ENCODE measurements around the gene ZNF23. TPM values are rescaled to one million over a fixed set of nuclear protein-coding genes. Genes with fewer than 3 reads are reported as not detected.

Gene ZNF23
- total RNA-seq, 1 experiment from 2014 or later = 2.9 TPM

- no peak for DNase-seq (ENCODE audit: low spot score)
Measured at GRCh38 chr16:71426880-71427615, 35.0 kb downstream of the ZNF23 start.

GRCh38 chr16:71426069-71426879 lies 35.8 kb downstream of the ZNF23 start:
- DNase-seq (ENCODE audit: low spot score) = no peak

- no peak for DNase-seq (ENCODE audit: low spot score)
Measured at GRCh38 chr16:71425746-71426068, 36.3 kb downstream of the ZNF23 start.

- DNase-seq (ENCODE audit: low spot score) = no peak
Measured at GRCh38 chr16:71424626-71425025, 37.4 kb downstream of the ZNF23 start.

- no peak for DNase-seq (ENCODE audit: low spot score)
Measured at GRCh38 chr16:71423865-71424264, 38.2 kb downstream of the ZNF23 start.

GRCh38 chr16:71423016-71423415 lies 39.0 kb downstream of the ZNF23 start:
- no peak for DNase-seq (ENCODE audit: low spot score)

- peak; percentile 70 for DNase-seq (ENCODE audit: low spot score)
Measured at GRCh38 chr16:71421911-71422310, 40.1 kb downstream of the ZNF23 start.

- no peak for DNase-seq (ENCODE audit: low spot score)
Measured at GRCh38 chr16:71414038-71414437, 48.0 kb downstream of the ZNF23 start.

- no peak for DNase-seq (ENCODE audit: low spot score)
Measured at GRCh38 chr16:71413341-71413740, 48.7 kb downstream of the ZNF23 start.

GRCh38 chr16:71412270-71413160 lies 49.5 kb downstream of the ZNF23 start:
- peak; percentile 94 for DNase-seq (ENCODE audit: low spot score)

GRCh38 chr16:71410146-71410545 lies 51.9 kb downstream of the ZNF23 start:
- DNase-seq (ENCODE audit: low spot score) = no peak

GRCh38 chr16:71409011-71409775 lies 52.9 kb downstream of the ZNF23 start:
- DNase-seq (ENCODE audit: low spot score) = no peak

GRCh38 chr16:71408536-71408935 lies 53.5 kb downstream of the ZNF23 start:
- no peak for DNase-seq (ENCODE audit: low spot score)

- no peak for DNase-seq (ENCODE audit: low spot score)
Measured at GRCh38 chr16:71407731-71408130, 54.3 kb downstream of the ZNF23 start.

GRCh38 chr16:71406724-71407123 lies 55.3 kb downstream of the ZNF23 start:
- DNase-seq (ENCODE audit: low spot score) = no peak

- DNase-seq (ENCODE audit: low spot score) = no peak
Measured at GRCh38 chr16:71406316-71406715, 55.7 kb downstream of the ZNF23 start.

GRCh38 chr16:71404364-71404763 lies 57.7 kb downstream of the ZNF23 start:
- DNase-seq (ENCODE audit: low spot score) = no peak

- no peak for DNase-seq (ENCODE audit: low spot score)
Measured at GRCh38 chr16:71402674-71403073, 59.4 kb downstream of the ZNF23 start.

GRCh38 chr16:71402007-71402406 lies 60.0 kb downstream of the ZNF23 start:
- DNase-seq (ENCODE audit: low spot score) = no peak

- DNase-seq (ENCODE audit: low spot score) = no peak
Measured at GRCh38 chr16:71399801-71400563, 62.1 kb downstream of the ZNF23 start.
